Stimulated activated naive CD4-positive, alpha-beta T cell treated with Interleukin-2 at 50 U/mL for 16 hours (primary cell): ENCODE measurements around the gene DPP9.

Source experiments
- DNase-seq: peaks from one replicate; lab custom pipeline; 2025; lab: John Stamatoyannopoulos, UW

The DPP9 gene

GRCh38 chr19:4709440-4710280, 14.0 kb downstream of the DPP9 start:
- DNase-seq, result no peak

- DNase-seq, result no peak
Observed at GRCh38 chr19:4707956-4708650, 15.5 kb downstream of the DPP9 start.

GRCh38 chr19:4707322-4707721, 16.3 kb downstream of the DPP9 start:
- DNase-seq, result no peak

GRCh38 chr19:4705413-4706131, 18.1 kb downstream of the DPP9 start:
- no peak for DNase-seq

GRCh38 chr19:4704317-4704673, 19.3 kb downstream of the DPP9 start:
- DNase-seq, result no peak

- DNase-seq, result no peak
Observed at GRCh38 chr19:4703671-4704316, 19.8 kb downstream of the DPP9 start.

- no peak for DNase-seq
Observed at GRCh38 chr19:4702764-4703163, 20.9 kb downstream of the DPP9 start.

- no peak for DNase-seq
Observed at GRCh38 chr19:4701557-4701956, 22.1 kb downstream of the DPP9 start.

GRCh38 chr19:4700693-4700970, 23.0 kb downstream of the DPP9 start:
- no peak for DNase-seq

GRCh38 chr19:4699826-4700692, 23.6 kb downstream of the DPP9 start:
- no peak for DNase-seq

GRCh38 chr19:4697304-4697703, 26.3 kb downstream of the DPP9 start:
- DNase-seq, result no peak

- no peak for DNase-seq
Observed at GRCh38 chr19:4695224-4695731, 28.4 kb downstream of the DPP9 start.

GRCh38 chr19:4694211-4694987, 29.2 kb downstream of the DPP9 start:
- DNase-seq, result no peak

GRCh38 chr19:4693471-4694121, 30.0 kb downstream of the DPP9 start:
- no peak for DNase-seq

GRCh38 chr19:4693078-4693350, 30.6 kb downstream of the DPP9 start:
- DNase-seq, result no peak

- no peak for DNase-seq
Observed at GRCh38 chr19:4692251-4693077, 31.2 kb downstream of the DPP9 start.

GRCh38 chr19:4691373-4691772, 32.3 kb downstream of the DPP9 start:
- no peak for DNase-seq

GRCh38 chr19:4690361-4690760, 33.3 kb downstream of the DPP9 start:
- no peak for DNase-seq

- no peak for DNase-seq
Observed at GRCh38 chr19:4689403-4689802, 34.2 kb downstream of the DPP9 start.

- no peak for DNase-seq
Observed at GRCh38 chr19:4688587-4688986, 35.1 kb downstream of the DPP9 start.
